IPS-15b (cell line): ENCODE results near the gene CEP97.

Experiments
- H3K27me3 ChIP-seq: one replicate; pipeline ENCODE4 v1.6.1; 2013; ENCODE audit warnings: low read length; ENCODE audit not compliant: control insufficient read depth, insufficient read depth
- H3K36me3 ChIP-seq: one replicate; pipeline ENCODE4 v1.6.1; 2013; ENCODE audit warnings: low read length; ENCODE audit not compliant: control insufficient read depth, insufficient read depth
- H3K4me1 ChIP-seq: one replicate; pipeline ENCODE4 v1.6.1; 2013; ENCODE audit warnings: mild to moderate bottlenecking, low read length; ENCODE audit not compliant: control insufficient read depth, insufficient read depth
- H3K4me3 ChIP-seq: one replicate; pipeline ENCODE4 v1.5.1; 2013; ENCODE audit warnings: low read depth, low read length
- H3K9ac ChIP-seq: one replicate; pipeline ENCODE4 v1.6.1; 2013; ENCODE audit warnings: low read depth, mild to moderate bottlenecking, low read length
- H3K9me3 ChIP-seq: one replicate; pipeline ENCODE4 v1.6.1; 2013; ENCODE audit warnings: mild to moderate bottlenecking, low read length; ENCODE audit not compliant: control insufficient read depth, insufficient read depth

CEP97 gene

DNA sequence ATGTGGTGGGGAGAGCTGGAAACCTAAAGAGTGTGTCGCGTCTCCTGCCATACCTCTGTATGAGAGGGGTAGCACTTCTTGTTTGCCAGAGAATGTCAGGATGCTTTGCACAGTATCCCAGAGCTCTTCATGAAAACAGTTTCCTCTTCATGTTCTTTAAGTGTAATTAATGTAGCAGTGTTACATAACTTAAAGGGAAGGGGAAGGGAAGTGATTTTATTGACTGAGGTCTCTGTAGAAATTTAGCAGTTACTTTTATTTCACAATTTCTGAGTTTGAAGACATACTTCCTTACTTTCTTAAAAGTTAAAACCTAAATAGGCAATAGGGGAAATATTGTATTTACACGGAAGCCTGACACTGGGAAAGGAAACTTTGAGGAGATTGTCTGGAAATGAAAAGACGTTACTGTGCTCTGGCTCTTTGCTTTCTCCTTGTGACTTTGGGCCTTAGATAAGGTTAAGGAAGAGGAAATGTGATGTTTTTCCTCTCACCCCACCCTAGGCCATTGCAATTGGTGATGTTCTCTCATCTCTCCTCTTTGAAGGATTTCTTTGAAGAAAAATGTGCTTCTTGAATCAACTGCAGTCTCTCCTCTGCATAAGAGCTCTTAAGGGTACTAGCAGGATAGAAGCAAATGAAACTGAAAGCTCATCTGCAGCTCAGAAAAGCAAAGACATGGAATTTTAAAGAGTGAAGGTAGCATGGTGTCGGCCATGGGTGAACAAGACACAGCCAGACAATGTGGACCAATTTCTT is 60.6 kb downstream of the CEP97 start:
- peaks cover 15% of the 10 kb centered on the region for H3K4me1 ChIP-seq
- no peaks in the 10 kb centered on the region for H3K27me3 ChIP-seq

DNA sequence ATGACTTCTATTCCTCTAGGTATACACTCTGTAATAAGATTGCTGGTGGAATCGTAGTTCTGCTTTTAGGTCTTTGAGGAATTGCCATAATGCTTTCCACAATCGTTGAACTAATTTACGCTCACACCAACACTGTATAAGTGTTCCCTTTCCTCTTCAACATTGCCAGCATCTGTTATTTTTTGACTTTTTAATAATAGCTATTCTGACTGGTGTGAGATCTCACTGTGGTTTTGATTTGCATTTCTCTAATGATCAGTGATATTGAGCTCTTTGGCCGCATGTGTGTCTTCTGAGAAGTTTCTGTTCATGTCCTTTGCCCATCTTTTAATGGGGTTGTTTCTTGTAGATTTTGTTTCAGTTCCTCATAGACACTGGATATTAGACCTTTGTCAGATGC is 67.4 kb downstream of the CEP97 start:
- H3K4me1 ChIP-seq = no peaks in the 10 kb centered on the region
- no peaks in the 10 kb centered on the region for H3K36me3 ChIP-seq
- no peaks in the 10 kb centered on the region for H3K9me3 ChIP-seq
- H3K4me3 ChIP-seq = no peak overlapping the region
- no peak overlapping the region for H3K9ac ChIP-seq
- no peaks in the 10 kb centered on the region for H3K27me3 ChIP-seq

More for the DNA sequence above, 60.6 kb downstream of the CEP97 start:
- H3K9ac ChIP-seq = no peak overlapping the region
- H3K4me3 ChIP-seq = no peak overlapping the region
- peaks cover 5% of the 10 kb centered on the region for H3K36me3 ChIP-seq
- H3K9me3 ChIP-seq = no peaks in the 10 kb centered on the region

DNA sequence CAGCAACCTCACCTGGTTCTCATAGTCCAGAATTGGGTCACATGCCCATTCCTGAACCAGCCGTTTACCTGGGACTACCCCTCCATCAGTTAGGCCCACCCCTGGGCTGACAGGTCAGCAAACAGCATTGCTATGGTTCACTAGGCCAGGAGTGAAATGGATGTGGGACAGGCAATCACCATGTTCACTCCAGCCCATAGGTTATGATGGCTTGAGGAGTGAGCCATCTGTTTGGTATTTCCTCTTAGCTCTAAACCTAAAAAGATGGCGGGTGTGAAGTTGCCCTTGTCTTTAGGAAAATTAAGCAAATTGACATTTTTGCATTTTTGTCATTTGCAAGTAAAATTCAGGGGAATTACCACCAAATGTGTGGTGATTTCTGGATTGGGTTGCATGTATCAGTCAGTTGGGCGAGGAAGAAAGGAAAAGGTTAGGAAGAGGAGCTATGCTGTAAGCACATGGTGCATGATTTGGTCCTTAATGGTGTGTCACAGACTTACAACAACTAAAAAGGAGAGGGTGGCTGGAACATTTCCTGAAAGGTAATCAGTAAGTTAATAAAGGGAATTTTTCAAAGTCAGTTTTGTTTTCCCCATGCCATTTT is 71.8 kb downstream of the CEP97 start:
- H3K4me1 ChIP-seq = no peaks in the 10 kb centered on the region
- H3K9me3 ChIP-seq = no peaks in the 10 kb centered on the region
- no peaks in the 10 kb centered on the region for H3K36me3 ChIP-seq
- H3K9ac ChIP-seq = no peak overlapping the region
- H3K4me3 ChIP-seq = no peak overlapping the region
- H3K27me3 ChIP-seq = no peaks in the 10 kb centered on the region

GRCh38 chr3:101801174-101801573 is 76.8 kb downstream of the CEP97 start:
- no peak overlapping the region for H3K4me3 ChIP-seq
- no peaks in the 10 kb centered on the region for H3K36me3 ChIP-seq
- no peaks in the 10 kb centered on the region for H3K4me1 ChIP-seq
- no peak overlapping the region for H3K9ac ChIP-seq
- no peaks in the 10 kb centered on the region for H3K27me3 ChIP-seq
- H3K9me3 ChIP-seq = no peaks in the 10 kb centered on the region

DNA sequence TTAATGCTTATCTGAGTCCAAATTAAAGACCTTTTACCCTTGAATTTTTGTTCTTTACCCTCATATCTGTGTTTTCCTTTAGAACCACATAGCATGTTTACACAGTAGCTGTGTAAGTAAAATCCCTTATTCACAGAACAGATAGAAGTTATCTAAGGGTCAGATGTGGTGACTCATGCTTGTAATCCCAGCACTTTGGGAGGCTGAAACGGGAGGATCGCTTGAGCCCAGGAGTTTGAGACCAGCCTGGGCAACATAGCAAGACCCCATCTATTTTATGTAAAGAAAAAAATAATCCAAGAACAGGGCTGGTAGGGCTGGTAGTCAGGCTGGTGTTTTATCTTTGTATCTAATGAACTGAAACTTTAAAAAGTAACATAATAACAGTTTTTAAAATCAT is 77.8 kb downstream of the CEP97 start:
- Histone ChIP-seq H3K4me1 (no peaks in the 10 kb centered on the region), H3K9ac (no peak overlapping the region), H3K9me3 (no peaks in the 10 kb centered on the region), H3K4me3 (no peak overlapping the region), H3K36me3 (no peaks in the 10 kb centered on the region), H3K27me3 (no peaks in the 10 kb centered on the region)

DNA sequence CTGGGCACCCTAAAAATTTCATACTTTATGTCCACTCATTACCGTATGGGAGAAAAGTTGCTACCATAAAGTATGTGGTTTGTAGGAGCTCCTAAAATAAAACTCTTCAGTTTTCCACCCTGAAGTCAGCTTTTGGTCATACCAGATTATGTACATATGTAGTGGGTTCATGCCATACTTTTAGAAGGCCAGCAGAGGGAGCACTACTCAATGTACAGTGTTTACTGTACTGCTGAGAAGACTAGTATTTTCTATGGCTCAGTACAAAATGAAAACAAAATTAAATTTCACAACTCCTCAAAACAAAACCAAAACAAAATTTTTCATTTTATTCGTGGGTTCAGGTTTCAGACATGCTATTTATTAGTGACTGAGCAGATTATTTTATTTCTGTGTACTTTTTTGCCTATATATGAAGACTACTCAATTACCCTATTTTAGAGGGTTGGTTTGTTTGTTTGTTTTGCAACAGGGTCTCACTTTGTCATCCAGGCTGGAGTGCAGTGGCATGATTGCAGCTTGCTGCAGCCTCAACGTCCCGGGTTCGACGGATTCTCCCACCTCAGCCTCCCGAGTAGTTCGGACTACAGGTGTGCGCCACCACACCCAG is 78.9 kb downstream of the CEP97 start:
- Histone ChIP-seq H3K9me3 (no peaks in the 10 kb centered on the region), H3K36me3 (no peaks in the 10 kb centered on the region), H3K9ac (no peak overlapping the region), H3K4me3 (no peak overlapping the region), H3K27me3 (no peaks in the 10 kb centered on the region), H3K4me1 (no peaks in the 10 kb centered on the region)

- Histone ChIP-seq H3K4me1 (no peaks in the 10 kb centered on the region), H3K36me3 (no peaks in the 10 kb centered on the region), H3K9ac (no peak overlapping the region)
Measured at GRCh38 chr3:101803939-101804338, 79.5 kb downstream of the CEP97 start.

GRCh38 chr3:101806491-101806890 is 82.1 kb downstream of the CEP97 start:
- no peak overlapping the region for H3K4me3 ChIP-seq
- H3K27me3 ChIP-seq = no peaks in the 10 kb centered on the region
- H3K4me1 ChIP-seq = peaks cover 4% of the 10 kb centered on the region
- H3K9ac ChIP-seq = no peak overlapping the region
- no peaks in the 10 kb centered on the region for H3K36me3 ChIP-seq
- no peaks in the 10 kb centered on the region for H3K9me3 ChIP-seq

More at GRCh38 chr3:101803939-101804338, 79.5 kb downstream of the CEP97 start:
- H3K4me3 ChIP-seq = no peak overlapping the region
- no peaks in the 10 kb centered on the region for H3K9me3 ChIP-seq
- H3K27me3 ChIP-seq = no peaks in the 10 kb centered on the region

GRCh38 chr3:101807888-101808287 is 83.5 kb downstream of the CEP97 start:
- no peaks in the 10 kb centered on the region for H3K36me3 ChIP-seq
- H3K4me3 ChIP-seq = no peak overlapping the region
- H3K27me3 ChIP-seq = no peaks in the 10 kb centered on the region
- H3K9ac ChIP-seq = no peak overlapping the region
- H3K9me3 ChIP-seq = no peaks in the 10 kb centered on the region
- peaks cover 4% of the 10 kb centered on the region for H3K4me1 ChIP-seq

DNA sequence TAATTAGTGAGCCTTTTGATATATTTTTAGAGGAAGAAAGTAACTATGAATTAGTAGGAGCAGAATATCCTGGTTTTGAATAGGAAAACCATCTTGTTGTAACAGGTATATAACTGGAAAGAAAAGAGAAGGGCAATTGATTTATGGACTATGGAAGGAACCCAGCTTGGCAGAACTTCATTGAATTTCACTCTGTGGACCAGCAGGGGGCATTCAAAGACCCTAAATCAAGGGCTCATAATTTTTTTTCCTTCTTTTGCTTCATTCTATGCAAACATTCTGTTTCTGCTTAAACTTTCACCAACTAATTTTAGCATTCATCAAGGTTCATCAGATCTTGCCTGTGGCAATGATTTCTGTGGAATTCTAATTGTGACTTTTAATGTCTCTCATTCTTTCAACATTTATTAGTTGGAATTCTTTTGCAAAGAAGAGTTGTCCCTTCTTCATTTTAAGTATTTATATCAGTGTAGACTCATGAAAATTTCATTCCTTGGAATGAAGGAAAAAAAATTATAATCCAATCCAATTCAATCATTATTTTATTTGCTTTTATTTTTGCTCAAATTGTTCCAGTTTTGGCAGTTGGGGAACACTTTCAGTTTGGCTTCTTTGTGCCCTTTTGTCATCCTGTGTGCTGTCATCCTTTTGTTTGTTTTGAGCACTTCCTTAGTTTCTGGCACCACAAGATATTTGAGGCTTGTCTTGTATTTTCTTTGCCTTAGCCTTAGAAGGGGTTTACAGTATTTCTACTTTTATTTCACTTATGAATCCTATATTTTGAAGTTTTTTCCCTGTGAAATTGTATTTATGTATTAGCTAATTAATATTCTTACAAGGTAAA is 85.0 kb downstream of the CEP97 start:
- Histone ChIP-seq H3K36me3 (no peaks in the 10 kb centered on the region), H3K4me3 (no peak overlapping the region), H3K27me3 (no peaks in the 10 kb centered on the region), H3K4me1 (peaks cover 8% of the 10 kb centered on the region), H3K9ac (no peak overlapping the region), H3K9me3 (no peaks in the 10 kb centered on the region)

DNA sequence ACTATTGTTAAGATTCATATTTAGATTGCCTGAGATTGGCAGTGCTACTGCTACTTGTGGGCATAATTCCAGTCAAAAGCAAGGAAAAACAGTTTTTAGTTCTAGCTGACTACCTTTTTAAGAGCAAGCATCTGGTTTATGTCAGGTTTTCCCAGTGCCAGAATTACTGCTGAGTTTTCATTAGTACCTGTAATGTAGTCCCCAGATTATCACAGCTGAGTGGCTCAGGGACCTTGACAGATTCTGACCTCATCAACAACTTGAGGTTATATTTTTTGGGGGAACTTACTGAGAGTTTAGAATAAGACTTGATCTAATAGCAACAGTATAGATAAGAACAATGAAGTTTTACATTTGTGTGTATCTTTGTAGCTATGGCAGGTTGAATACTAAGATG is 85.6 kb downstream of the CEP97 start:
- H3K9me3 ChIP-seq = no peaks in the 10 kb centered on the region
- H3K9ac ChIP-seq = no peak overlapping the region

More for the DNA sequence above, 85.6 kb downstream of the CEP97 start:
- Histone ChIP-seq H3K4me1 (peaks cover 8% of the 10 kb centered on the region), H3K27me3 (no peaks in the 10 kb centered on the region), H3K36me3 (no peaks in the 10 kb centered on the region), H3K4me3 (no peak overlapping the region)
